Neural progenitor cell (in vitro differentiated cells): Measurements from ENCODE around the gene MDM2. TPM values are rescaled to one million over a fixed set of nuclear protein-coding genes. Genes with fewer than 3 reads are reported as not detected.

Experiments used
- DNase-seq: peaks from one replicate; pipeline ENCODE4 v3.0.0-alpha.2; 2016; ENCODE audit warnings: low spot score
- H2AFZ ChIP-seq: fragments of 200-600 bp; sonication (generic); replicated peaks from 2 replicates; pipeline ENCODE4 v1.6.1; 2016; ENCODE audit warnings: antibody characterized with exemption
- H3F3A ChIP-seq: fragments of 200-600 bp; sonication (generic); 2 replicates; pipeline ENCODE4 v1.6.1; 2016; ENCODE audit warnings: antibody characterized with exemption, low read depth
- H3K27ac ChIP-seq: fragments of 200-600 bp; sonication (generic); 2 replicates; pipeline ENCODE4 v1.5.1; 2016; ENCODE audit warnings: mild to moderate bottlenecking
- H3K27me3 ChIP-seq: fragments of 200-600 bp; sonication (generic); 2 replicates; pipeline ENCODE4 v1.6.1; 2016; ENCODE audit warnings: mild to moderate bottlenecking, moderate library complexity
- H3K36me3 ChIP-seq: fragments of 200-600 bp; sonication (generic); 2 replicates; pipeline ENCODE4 v1.5.1; 2016
- H3K4me1 ChIP-seq: fragments of 200-600 bp; sonication (generic); 2 replicates; pipeline ENCODE4 v1.6.1; 2016; ENCODE audit warnings: mixed run types
- H3K4me2 ChIP-seq: fragments of 200-600 bp; sonication (generic); 2 replicates; pipeline ENCODE4 v1.6.1; 2016
- H3K4me3 ChIP-seq: fragments of 200-600 bp; sonication (generic); 2 replicates; pipeline ENCODE4 v1.5.1; 2016
- H3K79me2 ChIP-seq: fragments of 200-600 bp; sonication (generic); 2 replicates; pipeline ENCODE4 v1.6.1; 2016; ENCODE audit warnings: low read depth
- H3K9ac ChIP-seq: fragments of 200-600 bp; sonication (generic); 2 replicates; pipeline ENCODE4 v1.6.1; 2016
- H3K9me3 ChIP-seq: fragments of 200-600 bp; sonication (generic); 2 replicates; pipeline ENCODE4 v1.5.1; 2016; ENCODE audit warnings: low read depth
- H4K20me1 ChIP-seq: fragments of 200-600 bp; sonication (generic); 2 replicates; pipeline ENCODE4 v1.6.1; 2016; ENCODE audit warnings: low read depth
- H3K27ac Mint-ChIP-seq: 3 replicates; pipeline ENCODE4 v1.8.0; 2021; ENCODE audit warnings: mixed read lengths
- H3K27me3 Mint-ChIP-seq: 2 replicates; pipeline ENCODE4 v1.8.0; 2022; ENCODE audit warnings: low read depth, mild to moderate bottlenecking, inconsistent platforms, moderate library complexity, mixed read lengths; ENCODE audit not compliant: insufficient read depth
- H3K36me3 Mint-ChIP-seq: 3 replicates; pipeline ENCODE4 v1.8.0; 2021; ENCODE audit warnings: mixed read lengths
- H3K4me1 Mint-ChIP-seq: 3 replicates; pipeline ENCODE4 v1.8.0; 2021; ENCODE audit warnings: mixed read lengths
- H3K4me3 Mint-ChIP-seq: 3 replicates; pipeline ENCODE4 v1.8.0; 2021; ENCODE audit warnings: mild to moderate bottlenecking, moderate library complexity, mixed read lengths
- H3K9me3 Mint-ChIP-seq: 3 replicates; pipeline ENCODE4 v1.8.0; 2020; ENCODE audit warnings: mixed read lengths
- EZH2 ChIP-seq: fragments of 200-600 bp; sonication (generic); IDR thresholded peaks from 2 replicates; pipeline ENCODE4 v1.6.1; 2017; ENCODE audit warnings: antibody characterized with exemption, mild to moderate bottlenecking, moderate library complexity
- EZH2phosphoT487 ChIP-seq: fragments of 200-600 bp; sonication (generic); IDR thresholded peaks from 2 replicates; pipeline ENCODE4 v1.6.1; 2017; ENCODE audit warnings: antibody characterized with exemption
- total RNA-seq: library from RNA; depleted of rRNA; stranded (reverse); fragments of >200 nt; gene quantifications from 2 replicates; pipeline ENCODE4 v1.2.3, GENCODE V29; 2015; ENCODE audit warnings: low replicate concordance
- TF ChIP-seq, protein P1 (sequence below): fragments of 200-600 bp; sonication (generic); IDR thresholded peaks from 2 replicates; pipeline ENCODE4 v1.5.1; 2017; ENCODE audit warnings: antibody characterized with exemption, mild to moderate bottlenecking

Gene MDM2
- total RNA-seq, 1 donor from 2014 or later = 93.8 TPM

DNA sequence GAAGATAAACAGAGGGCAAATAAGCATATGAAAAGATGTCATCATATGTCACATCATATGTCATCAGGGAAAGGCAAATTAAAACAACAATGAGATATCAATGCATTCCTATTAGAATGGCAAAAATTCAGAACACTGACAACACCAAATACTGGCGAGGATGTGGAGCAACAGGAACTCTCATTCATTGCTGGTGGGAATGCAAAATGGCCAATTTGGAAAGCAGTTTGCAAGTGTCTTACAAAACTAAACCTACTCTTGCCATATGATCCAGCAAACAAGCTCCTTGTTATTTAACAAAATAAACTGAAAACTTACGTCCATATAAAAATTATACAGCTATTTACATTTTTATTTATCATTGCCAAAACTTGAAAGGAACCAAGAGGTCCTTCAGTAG lies 92.3 kb downstream of the MDM2 start:
- Histone ChIP-seq H3K36me3 (no peaks in the 10 kb centered on the region), H3K4me2 (no peak overlapping the region), H3F3A (no peaks in the 10 kb centered on the region), H4K20me1 (no peaks in the 10 kb centered on the region), H3K9ac (no peak overlapping the region), H3K79me2 (no peaks in the 10 kb centered on the region), H3K27me3 (no peaks in the 10 kb centered on the region), H3K9me3 (no peaks in the 10 kb centered on the region), H3K4me1 (no peaks in the 10 kb centered on the region), H3K4me3 (no peak overlapping the region), H3K27ac (no peak overlapping the region), H2AFZ (no peak overlapping the region)
- H3K27ac Mint-ChIP-seq = no peak overlapping the region
- H3K9me3 Mint-ChIP-seq = no peaks in the 10 kb centered on the region
- peaks cover 4% of the 10 kb centered on the region for H3K27me3 Mint-ChIP-seq
- H3K36me3 Mint-ChIP-seq = no peaks in the 10 kb centered on the region
- H3K4me3 Mint-ChIP-seq = no peak overlapping the region
- TF ChIP-seq EZH2 (no peak), EZH2phosphoT487 (no peak)
- TF ChIP-seq, protein P1, sequence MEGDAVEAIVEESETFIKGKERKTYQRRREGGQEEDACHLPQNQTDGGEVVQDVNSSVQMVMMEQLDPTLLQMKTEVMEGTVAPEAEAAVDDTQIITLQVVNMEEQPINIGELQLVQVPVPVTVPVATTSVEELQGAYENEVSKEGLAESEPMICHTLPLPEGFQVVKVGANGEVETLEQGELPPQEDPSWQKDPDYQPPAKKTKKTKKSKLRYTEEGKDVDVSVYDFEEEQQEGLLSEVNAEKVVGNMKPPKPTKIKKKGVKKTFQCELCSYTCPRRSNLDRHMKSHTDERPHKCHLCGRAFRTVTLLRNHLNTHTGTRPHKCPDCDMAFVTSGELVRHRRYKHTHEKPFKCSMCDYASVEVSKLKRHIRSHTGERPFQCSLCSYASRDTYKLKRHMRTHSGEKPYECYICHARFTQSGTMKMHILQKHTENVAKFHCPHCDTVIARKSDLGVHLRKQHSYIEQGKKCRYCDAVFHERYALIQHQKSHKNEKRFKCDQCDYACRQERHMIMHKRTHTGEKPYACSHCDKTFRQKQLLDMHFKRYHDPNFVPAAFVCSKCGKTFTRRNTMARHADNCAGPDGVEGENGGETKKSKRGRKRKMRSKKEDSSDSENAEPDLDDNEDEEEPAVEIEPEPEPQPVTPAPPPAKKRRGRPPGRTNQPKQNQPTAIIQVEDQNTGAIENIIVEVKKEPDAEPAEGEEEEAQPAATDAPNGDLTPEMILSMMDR = no peak
- no peak for DNase-seq
- no peaks in the 10 kb centered on the region for H3K4me1 Mint-ChIP-seq

Other genes with a start within 250 kb of the MDM2 start
- gene RAP1B, start 197.3 kb upstream of the MDM2 start, total RNA-seq = 134 and 252 TPM in 2 replicates
- 152 and 231 TPM in 2 replicates for gene NUP107, start 121.2 kb upstream of the MDM2 start, total RNA-seq
- 1.5 and 3.5 TPM in 2 replicates for gene SLC35E3, start 62.0 kb upstream of the MDM2 start, total RNA-seq
- gene CPM, start 125.0 kb downstream of the MDM2 start, total RNA-seq = 0.02 and 0.28 TPM in 2 replicates